Neural progenitor cell (in vitro differentiated cells): ENCODE measurements around the gene GFRA4. TPM values are rescaled to one million over a fixed set of nuclear protein-coding genes. Genes with fewer than 3 reads are reported as not detected.

ENCODE experiments used
- DNase-seq: peaks from one replicate; pipeline ENCODE4 v3.0.0-alpha.2; 2016; ENCODE audit warnings: low spot score
- H2AFZ ChIP-seq: fragments of 200-600 bp; sonication (generic); replicated peaks from 2 replicates; pipeline ENCODE4 v1.6.1; 2016; ENCODE audit warnings: antibody characterized with exemption
- H3F3A ChIP-seq: fragments of 200-600 bp; sonication (generic); 2 replicates; pipeline ENCODE4 v1.6.1; 2016; ENCODE audit warnings: antibody characterized with exemption, low read depth
- H3K27ac ChIP-seq: fragments of 200-600 bp; sonication (generic); 2 replicates; pipeline ENCODE4 v1.5.1; 2016; ENCODE audit warnings: mild to moderate bottlenecking
- H3K27me3 ChIP-seq: fragments of 200-600 bp; sonication (generic); 2 replicates; pipeline ENCODE4 v1.6.1; 2016; ENCODE audit warnings: mild to moderate bottlenecking, moderate library complexity
- H3K36me3 ChIP-seq: fragments of 200-600 bp; sonication (generic); 2 replicates; pipeline ENCODE4 v1.5.1; 2016
- H3K4me1 ChIP-seq: fragments of 200-600 bp; sonication (generic); 2 replicates; pipeline ENCODE4 v1.6.1; 2016; ENCODE audit warnings: mixed run types
- H3K4me2 ChIP-seq: fragments of 200-600 bp; sonication (generic); 2 replicates; pipeline ENCODE4 v1.6.1; 2016
- H3K4me3 ChIP-seq: fragments of 200-600 bp; sonication (generic); 2 replicates; pipeline ENCODE4 v1.5.1; 2016
- H3K79me2 ChIP-seq: fragments of 200-600 bp; sonication (generic); 2 replicates; pipeline ENCODE4 v1.6.1; 2016; ENCODE audit warnings: low read depth
- H3K9ac ChIP-seq: fragments of 200-600 bp; sonication (generic); 2 replicates; pipeline ENCODE4 v1.6.1; 2016
- H3K9me3 ChIP-seq: fragments of 200-600 bp; sonication (generic); 2 replicates; pipeline ENCODE4 v1.5.1; 2016; ENCODE audit warnings: low read depth
- H4K20me1 ChIP-seq: fragments of 200-600 bp; sonication (generic); 2 replicates; pipeline ENCODE4 v1.6.1; 2016; ENCODE audit warnings: low read depth
- H3K27ac Mint-ChIP-seq: 3 replicates; pipeline ENCODE4 v1.8.0; 2021; ENCODE audit warnings: mixed read lengths
- H3K27me3 Mint-ChIP-seq: 2 replicates; pipeline ENCODE4 v1.8.0; 2022; ENCODE audit warnings: low read depth, mild to moderate bottlenecking, inconsistent platforms, moderate library complexity, mixed read lengths; ENCODE audit not compliant: insufficient read depth
- H3K36me3 Mint-ChIP-seq: 3 replicates; pipeline ENCODE4 v1.8.0; 2021; ENCODE audit warnings: mixed read lengths
- H3K4me1 Mint-ChIP-seq: 3 replicates; pipeline ENCODE4 v1.8.0; 2021; ENCODE audit warnings: mixed read lengths
- H3K4me3 Mint-ChIP-seq: 3 replicates; pipeline ENCODE4 v1.8.0; 2021; ENCODE audit warnings: mild to moderate bottlenecking, moderate library complexity, mixed read lengths
- H3K9me3 Mint-ChIP-seq: 3 replicates; pipeline ENCODE4 v1.8.0; 2020; ENCODE audit warnings: mixed read lengths
- CTCF ChIP-seq: fragments of 200-600 bp; sonication (generic); IDR thresholded peaks from 2 replicates; pipeline ENCODE4 v1.5.1; 2017; ENCODE audit warnings: antibody characterized with exemption, mild to moderate bottlenecking
- EZH2 ChIP-seq: fragments of 200-600 bp; sonication (generic); IDR thresholded peaks from 2 replicates; pipeline ENCODE4 v1.6.1; 2017; ENCODE audit warnings: antibody characterized with exemption, mild to moderate bottlenecking, moderate library complexity
- EZH2phosphoT487 ChIP-seq: fragments of 200-600 bp; sonication (generic); IDR thresholded peaks from 2 replicates; pipeline ENCODE4 v1.6.1; 2017; ENCODE audit warnings: antibody characterized with exemption
- total RNA-seq: library from RNA; depleted of rRNA; stranded (reverse); fragments of >200 nt; gene quantifications from 2 replicates; pipeline ENCODE4 v1.2.3, GENCODE V29; 2015; ENCODE audit warnings: low replicate concordance

GFRA4 gene
- total RNA-seq, 1 donor from 2014 or later, result not detected

GRCh38 chr20:3611901-3612300 is 51.3 kb downstream of the GFRA4 start:
- H3K4me1 Mint-ChIP-seq, result peaks cover 8% of the 10 kb centered on the region
- no peaks in the 10 kb centered on the region for H3K9me3 ChIP-seq
- no peak overlapping the region for H3K4me3 ChIP-seq
- H3F3A ChIP-seq, result no peaks in the 10 kb centered on the region
- peak overlapping the region; percentile 3 for H3K27ac ChIP-seq
- no peak for DNase-seq
- no peaks in the 10 kb centered on the region for H3K79me2 ChIP-seq
- H3K27me3 Mint-ChIP-seq, result no peaks in the 10 kb centered on the region
- no peak overlapping the region for H3K9ac ChIP-seq
- H3K9me3 Mint-ChIP-seq, result no peaks in the 10 kb centered on the region
- H3K36me3 Mint-ChIP-seq, result peaks cover 6% of the 10 kb centered on the region
- no peak overlapping the region for H2AFZ ChIP-seq
- no peak overlapping the region for H3K4me2 ChIP-seq
- H3K27me3 ChIP-seq, result no peaks in the 10 kb centered on the region
- no peak for TF ChIP-seq CTCF
- TF ChIP-seq EZH2phosphoT487, result no peak
- no peak for TF ChIP-seq EZH2
- no peaks in the 10 kb centered on the region for H4K20me1 ChIP-seq
- no peak overlapping the region for H3K4me3 Mint-ChIP-seq
- H3K27ac Mint-ChIP-seq, result no peak overlapping the region
- H3K4me1 ChIP-seq, result peaks cover 4% of the 10 kb centered on the region
- H3K36me3 ChIP-seq, result no peaks in the 10 kb centered on the region

Other genes with a start within 250 kb of the GFRA4 start
- gene ATRN, start 192.4 kb downstream of the GFRA4 start, total RNA-seq, result 31.2 and 36.8 TPM in 2 replicates
- gene ADAM33, start 18.6 kb upstream of the GFRA4 start, total RNA-seq, result 7.0 and 18.9 TPM in 2 replicates
- not detected in 2 replicates for gene SIGLEC1, start 49.2 kb upstream of the GFRA4 start, total RNA-seq
- 0.15 and 0.71 TPM in 2 replicates for gene HSPA12B, start 69.3 kb upstream of the GFRA4 start, total RNA-seq
- gene ADISSP, start 104.4 kb upstream of the GFRA4 start, total RNA-seq, result 17.6 and 42.8 TPM in 2 replicates
- gene SPEF1, start 118.0 kb upstream of the GFRA4 start, total RNA-seq, result 0.34 and 1.2 TPM in 2 replicates
- 5.0 and 28.9 TPM in 2 replicates for gene CENPB, start 123.3 kb upstream of the GFRA4 start, total RNA-seq
- gene CDC25B, start 132.9 kb upstream of the GFRA4 start, total RNA-seq, result 9.3 and 22.9 TPM in 2 replicates
- 1.2 and 3.4 TPM in 2 replicates for gene AP5S1, start 157.1 kb upstream of the GFRA4 start, total RNA-seq
- gene MAVS, start 183.4 kb upstream of the GFRA4 start, total RNA-seq, result 14.1 and 23.4 TPM in 2 replicates
- 55.7 and 60.7 TPM in 2 replicates for gene PANK2, start 226.0 kb upstream of the GFRA4 start, total RNA-seq